ENCODE results near the gene SETBP1. TPM values are rescaled to one million over a fixed set of nuclear protein-coding genes. Genes with fewer than 3 reads are reported as not detected.

SETBP1 gene
- polyA plus RNA-seq, 5 donors = 15.4 to 21.1 (median 19.4) TPM

DNA sequence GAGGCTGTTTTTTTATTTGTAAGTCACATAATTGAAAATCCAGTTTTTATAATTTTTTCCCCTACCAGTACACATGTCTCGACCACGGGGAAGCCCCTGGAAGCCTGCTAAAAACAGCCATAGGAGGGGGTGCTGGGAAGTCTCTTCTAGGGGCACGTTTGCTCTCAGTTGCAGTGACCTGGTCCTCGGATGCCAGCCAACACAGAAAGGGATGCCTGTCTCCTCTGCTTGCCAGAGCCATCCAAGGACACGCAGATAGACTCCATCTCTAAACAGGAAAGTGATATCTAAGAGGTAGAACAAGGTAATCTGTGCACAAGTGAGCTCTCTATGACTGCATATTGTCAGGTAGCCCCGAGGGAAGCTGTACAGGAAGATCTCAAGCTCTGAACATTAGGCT, 255.8 kb downstream of the SETBP1 start:
- no peak for DNase-seq

DNA sequence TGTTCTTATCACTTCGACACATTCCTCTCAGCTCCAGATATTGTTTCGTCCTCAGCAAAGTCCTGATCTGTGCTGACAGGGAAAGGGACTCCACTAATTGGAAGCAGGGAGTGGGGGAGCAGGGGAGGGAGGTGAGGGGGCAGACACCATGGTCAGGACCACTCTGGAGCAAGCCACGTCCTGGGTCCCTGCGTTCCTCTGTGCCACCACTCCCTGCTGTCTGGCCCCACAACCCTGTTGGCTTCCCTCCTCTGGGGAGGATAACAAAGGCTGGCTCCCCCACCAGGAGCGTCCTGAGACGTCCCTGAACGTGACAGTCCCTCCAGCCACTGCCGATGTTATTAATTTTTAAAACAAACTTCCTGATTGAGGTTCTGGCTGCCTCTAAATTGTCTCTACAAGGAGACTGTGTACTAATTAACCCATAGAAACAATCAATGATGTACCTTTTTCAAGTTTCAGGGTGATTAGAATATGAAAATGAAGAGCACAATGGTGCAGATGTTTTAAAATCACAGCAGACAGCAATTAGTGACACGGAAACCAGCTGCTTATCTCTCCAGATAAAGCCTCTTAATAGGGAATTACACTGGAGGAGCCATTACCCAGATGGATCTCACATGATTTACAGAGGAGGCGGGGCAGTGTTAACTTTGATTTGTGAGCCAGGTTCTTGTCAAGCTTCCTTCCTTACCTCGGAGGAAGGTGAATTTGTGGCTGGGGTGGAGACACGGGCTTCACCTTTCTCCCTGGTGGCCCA, 257.5 kb downstream of the SETBP1 start:
- no peak for DNase-seq

DNA sequence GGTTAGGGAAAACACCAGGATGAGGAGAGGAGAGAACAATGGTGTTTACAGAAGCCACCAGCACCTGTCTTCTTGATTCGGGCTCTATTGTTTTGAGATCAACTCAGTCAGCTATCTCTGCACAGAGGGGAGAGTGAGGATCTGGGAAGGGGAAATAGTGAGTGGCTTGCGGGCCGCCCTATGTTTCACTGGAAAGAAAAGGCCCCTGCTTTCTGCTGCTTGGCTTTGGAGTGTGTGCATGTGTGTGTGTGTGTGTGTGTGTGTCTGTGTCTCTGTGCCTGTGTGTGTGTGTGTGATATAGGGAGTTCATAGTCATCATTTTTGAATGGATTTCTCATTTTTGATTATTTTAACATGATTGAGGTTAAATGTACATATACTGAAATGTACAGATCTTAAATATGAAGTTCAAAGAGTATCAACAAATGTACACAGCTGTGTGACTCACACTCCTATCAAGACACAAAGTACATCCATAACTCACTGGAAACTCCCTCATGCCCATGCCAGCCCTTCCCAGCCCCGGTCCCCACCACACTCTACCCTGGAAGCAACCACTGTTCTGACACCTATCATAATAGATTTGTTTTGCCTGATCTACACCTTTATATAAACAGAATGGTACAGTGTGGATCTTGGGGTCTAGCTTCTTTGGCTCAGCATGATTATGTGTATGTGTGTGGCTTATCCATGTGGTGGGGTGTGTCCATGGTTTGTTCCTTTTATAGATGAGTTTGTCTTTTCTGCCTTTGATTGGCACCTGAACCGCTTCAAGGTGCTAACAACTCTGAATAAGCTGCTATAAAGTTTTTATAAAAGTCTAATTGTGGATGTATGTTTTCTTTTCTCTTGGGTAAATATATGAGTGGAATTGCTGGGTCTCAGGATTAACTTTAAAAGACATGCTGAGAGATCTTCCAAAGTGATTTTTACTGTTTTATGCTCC, 258.3 kb downstream of the SETBP1 start:
- no peak for DNase-seq

- DNase-seq = no peak
Measured at GRCh38 chr18:44941516-44941915, 260.8 kb downstream of the SETBP1 start.

DNA sequence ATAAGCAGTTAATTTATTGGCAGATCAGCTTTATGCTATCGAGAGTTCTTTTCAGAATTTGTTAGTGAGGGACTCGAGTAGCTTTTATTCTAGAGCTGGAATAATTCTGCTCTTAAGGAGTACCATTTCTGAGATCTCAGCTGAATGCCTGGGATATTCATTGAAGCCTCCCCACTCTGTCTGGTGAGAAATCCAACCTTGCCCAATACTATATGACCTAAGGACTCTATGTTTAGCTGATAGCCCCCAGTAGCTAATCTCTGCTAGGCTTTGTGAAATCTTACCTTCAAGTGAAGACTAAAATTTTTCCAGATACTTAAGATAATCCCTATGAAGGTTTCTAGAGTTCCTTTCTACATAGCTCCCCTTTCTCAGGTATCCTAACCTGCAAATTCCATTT, 261.4 kb downstream of the SETBP1 start:
- DNase-seq = no peak

DNA sequence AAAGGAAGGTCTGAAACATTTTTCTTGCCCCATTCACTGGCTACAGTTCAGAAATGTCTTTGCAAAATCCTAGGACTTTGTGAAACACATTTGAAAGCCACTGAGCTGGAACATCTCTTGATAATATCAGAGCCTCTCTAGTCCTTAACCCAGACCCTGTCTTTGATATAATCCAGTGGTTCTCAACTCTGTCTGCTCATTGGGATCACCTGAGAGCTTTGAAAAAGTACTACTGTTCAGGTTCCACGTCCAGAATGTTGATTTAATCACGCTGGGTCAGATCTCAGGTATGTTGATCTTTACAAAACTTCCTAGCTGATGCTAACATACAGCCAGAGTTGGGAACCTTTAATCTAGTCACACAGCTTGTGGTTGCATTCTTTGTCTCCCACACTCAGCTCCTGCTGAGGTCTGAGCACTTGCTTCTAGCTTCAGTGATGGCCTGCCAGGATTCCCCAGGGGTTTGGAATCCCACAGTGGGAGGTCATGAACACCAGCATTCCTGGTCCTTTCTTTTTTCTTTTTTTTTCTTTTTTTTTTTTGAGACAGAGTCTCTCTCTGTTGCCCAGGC, 262.7 kb downstream of the SETBP1 start:
- no peak for DNase-seq

GRCh38 chr18:44944461-44944860, 263.8 kb downstream of the SETBP1 start:
- no peak for DNase-seq

DNA sequence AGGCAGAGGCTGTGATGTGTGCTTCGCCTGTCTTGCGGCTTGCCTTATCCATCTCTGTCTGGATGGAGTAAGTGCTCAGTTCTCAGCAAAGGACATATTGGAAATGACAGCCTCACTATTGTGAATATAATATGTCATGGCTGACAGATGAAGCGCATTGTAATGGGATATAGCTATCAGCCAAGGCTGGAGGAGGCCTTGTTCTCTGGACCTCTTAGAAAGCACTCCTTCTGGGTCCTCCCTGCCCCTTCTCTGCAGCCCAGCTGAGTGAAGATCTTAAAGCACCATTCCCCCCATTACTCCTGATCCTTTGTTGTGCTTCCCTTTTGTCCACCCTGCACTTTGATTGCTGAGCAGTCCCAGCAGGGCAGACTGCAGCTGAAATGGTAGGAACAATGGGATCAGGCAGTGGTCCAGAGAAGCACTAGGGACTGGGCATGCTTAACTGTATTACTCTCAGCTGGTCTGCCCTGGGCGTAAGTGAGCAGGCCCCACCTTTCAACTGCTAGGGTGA, 265.3 kb downstream of the SETBP1 start:
- DNase-seq = no peak

DNA sequence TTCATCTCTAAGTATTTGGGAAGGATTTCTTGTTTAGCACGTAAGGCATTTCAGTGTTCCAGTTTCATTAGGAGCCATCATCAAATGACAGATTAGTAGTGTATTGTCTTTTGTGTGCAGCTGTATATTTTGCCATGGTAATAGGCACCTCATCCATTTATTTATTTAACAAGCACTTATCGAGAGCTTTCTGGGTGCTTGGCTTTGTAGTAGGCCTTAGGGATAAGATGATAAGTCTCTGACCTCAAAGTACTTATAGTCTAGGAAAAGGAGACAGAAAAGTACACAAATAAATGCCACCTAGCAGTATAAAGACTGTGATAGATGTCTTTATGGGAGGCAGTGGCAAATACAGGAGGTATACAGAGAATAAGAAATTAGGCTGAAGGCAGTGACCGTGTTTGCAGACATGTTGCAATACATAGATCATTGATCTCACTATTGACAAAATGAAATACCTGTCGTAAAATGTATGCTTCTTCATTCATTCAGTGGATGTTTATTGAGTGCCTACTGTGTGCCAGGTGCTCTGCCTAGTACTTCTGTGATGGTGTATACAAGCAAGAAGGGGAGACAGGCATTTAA, 265.9 kb downstream of the SETBP1 start:
- no peak for DNase-seq

DNA sequence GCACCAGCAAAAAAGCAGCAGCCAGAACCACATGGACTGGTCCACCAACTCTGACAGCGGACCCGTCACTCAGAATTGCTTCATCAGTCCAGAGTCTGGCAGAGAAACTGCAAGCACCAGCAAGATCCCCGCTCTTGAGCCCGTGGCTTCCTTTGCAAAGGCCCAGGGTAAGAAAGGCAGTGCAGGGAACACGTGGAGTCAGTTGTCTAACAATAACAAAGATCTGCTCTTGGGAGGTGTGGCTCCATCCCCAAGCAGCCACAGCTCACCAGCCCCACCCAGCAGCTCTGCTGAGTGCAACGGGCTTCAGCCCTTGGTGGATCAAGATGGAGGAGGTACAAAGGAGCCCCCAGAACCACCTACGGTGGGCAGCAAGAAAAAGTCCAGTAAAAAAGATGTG, 269.3 kb downstream of the SETBP1 start:
- no peak for DNase-seq

DNA sequence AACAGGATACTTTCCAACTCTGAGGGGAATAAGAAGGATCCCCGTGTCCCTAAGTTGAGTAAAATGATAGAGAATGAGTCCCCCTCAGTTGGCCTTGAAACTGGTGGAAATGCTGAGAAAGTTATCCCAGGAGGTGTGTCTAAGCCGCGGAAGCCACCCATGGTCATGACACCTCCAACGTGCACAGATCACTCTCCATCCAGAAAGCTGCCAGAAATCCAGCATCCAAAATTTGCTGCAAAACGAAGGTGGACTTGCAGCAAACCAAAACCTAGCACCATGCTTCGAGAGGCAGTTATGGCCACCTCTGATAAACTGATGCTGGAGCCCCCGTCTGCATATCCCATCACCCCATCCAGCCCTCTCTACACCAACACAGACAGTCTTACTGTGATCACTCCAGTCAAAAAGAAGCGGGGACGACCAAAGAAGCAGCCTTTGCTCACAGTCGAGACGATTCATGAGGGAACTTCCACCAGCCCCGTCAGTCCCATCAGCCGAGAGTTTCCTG, 270.1 kb downstream of the SETBP1 start:
- no peak for DNase-seq

DNA sequence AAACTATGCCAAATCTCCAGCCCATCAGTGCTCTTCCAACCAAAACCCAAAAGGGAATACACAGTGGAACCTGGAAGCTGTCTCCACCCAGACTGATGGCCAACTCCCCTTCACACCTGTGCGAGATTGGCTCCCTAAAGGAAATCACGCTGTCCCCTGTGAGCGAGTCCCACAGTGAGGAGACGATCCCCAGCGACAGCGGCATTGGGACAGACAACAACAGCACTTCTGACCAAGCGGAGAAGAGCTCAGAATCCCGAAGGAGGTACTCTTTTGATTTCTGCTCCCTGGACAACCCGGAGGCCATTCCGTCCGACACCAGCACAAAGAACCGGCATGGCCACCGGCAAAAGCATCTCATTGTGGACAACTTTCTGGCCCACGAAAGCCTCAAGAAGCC, 271.1 kb downstream of the SETBP1 start:
- DNase-seq = no peak

DNA sequence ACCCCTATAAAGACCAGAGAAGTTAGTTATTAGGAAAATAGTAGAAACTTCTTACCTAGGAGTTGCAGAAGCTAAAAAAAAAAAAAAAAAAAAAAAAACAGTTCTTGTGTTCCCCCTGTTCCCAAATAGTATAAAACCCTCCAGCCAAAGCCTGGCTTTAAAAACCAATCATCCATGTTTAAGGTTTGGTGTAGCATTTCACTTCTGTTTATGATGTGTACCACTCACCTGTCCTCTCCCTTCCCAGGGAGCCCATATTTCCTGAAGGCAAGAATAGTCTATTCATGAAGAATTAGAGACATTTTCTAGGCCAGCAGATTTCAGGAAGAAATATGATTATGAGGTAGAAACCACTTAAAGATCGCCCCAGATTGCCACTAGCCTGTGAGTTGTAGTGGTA, 273.6 kb downstream of the SETBP1 start:
- no peak for DNase-seq

DNA sequence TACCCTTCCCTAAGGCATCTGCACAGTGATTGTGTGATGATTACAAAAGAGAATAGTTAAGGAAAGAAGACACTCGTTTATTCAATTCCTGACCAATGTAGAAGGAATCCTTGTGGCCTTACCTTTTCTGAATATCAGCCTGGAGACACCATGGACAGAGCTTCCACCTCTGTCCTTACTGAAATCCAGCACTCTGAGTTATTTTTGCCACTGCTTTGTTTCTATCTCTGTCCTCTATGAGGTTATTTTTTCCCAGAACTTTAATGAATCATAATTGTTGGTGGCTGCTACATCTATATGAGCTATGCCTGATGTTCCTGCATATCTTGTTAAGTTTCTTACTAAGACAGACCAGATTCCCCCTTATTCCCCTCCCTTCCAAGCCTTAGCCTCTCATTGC, 275.1 kb downstream of the SETBP1 start:
- no peak for DNase-seq

DNA sequence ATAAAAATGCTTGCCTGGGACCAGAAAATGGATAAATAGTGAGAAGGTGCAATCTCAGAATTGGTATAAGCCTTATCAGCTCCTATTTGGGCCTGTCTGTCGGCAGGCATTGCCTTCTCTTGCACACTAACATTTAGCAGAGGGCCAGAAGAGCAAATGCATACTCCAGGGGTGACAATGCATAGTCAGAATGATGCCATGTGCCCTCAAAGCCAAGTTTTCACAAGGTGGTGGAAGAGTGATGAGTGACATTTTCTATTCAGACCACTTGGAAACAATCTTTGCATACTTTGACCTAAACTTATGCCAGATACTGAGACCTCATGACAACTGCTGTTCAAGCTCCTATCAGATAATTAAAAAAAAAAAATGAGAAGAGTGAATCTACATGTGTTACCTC, 276.3 kb downstream of the SETBP1 start:
- DNase-seq = no peak

DNA sequence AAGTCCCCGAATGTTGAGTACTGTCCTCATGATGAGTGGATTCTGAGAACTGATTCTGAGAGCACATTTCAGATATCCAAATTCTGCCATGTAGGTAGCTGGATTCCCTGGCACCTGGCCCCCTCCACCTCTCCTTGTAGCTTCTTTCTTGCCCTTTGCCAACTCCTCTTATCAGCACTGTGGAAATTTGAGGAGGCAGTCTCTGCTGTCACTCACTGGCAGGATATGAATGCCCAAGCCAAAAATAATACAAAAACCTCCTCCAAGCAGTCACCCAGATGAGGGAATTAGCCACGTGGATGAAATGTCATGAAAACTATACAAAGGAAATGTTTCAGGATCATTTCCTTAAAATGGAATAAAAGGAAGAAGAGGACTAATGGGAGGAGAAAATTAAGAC, 276.8 kb downstream of the SETBP1 start:
- no peak for DNase-seq

GRCh38 chr18:44958040-44958439, 277.4 kb downstream of the SETBP1 start:
- no peak for DNase-seq

DNA sequence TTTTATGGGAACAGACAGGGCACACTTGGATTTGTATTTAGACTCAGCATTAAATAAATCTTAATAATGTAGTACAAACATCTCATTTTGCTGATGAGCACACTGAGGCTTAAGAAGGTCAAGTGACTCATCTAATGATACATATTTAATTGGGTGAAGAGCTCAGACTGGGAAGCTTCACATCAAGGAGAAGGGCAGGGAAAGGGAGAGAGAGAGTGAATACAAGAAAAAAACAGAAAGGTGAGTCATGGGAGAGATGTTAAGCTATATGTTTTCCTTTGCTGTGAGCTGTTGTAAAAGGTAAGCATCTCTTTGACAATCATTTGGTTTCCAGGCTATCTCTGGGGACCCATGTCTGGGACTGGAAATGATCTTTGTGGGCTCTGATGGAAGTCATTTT, 277.8 kb downstream of the SETBP1 start:
- no peak for DNase-seq

DNA sequence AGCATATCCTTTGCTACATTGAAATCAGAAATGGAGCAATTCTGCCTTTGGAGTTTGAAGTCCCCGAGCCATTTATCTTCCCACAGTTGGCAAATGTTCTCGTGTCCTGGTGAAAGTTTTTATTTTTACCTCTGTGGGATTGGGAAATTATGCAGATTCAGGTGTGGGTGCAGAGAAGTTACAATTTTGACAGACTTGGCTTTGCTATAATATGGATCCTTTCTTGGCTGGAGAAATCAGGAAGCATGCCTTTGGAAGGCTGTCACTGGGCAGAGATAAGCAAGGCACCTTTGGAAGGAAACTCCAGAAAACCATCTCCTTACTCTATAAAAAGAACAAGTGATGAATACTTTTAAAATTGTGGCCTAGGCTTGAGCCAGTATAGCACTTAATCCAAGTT, 278.3 kb downstream of the SETBP1 start:
- no peak for DNase-seq

DNA sequence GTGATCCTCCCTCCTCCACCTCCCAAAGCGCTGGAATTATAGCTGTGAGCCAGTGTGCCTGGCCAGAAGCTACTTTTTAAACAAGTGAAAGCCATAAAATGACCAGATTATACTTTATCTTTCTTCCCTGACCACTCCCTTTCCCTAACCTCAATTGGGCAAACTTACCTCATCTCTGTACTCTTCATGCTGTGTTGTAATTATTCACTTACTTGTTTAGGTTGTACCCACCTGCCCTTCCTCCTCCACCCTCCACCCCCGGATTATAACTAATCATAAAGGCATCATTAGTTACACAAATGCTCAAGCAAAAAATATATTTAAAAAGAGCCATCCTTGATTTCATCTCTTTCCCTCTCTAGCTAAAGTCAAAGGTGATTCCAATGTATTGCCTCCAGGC, 279.9 kb downstream of the SETBP1 start:
- DNase-seq = no peak

DNA sequence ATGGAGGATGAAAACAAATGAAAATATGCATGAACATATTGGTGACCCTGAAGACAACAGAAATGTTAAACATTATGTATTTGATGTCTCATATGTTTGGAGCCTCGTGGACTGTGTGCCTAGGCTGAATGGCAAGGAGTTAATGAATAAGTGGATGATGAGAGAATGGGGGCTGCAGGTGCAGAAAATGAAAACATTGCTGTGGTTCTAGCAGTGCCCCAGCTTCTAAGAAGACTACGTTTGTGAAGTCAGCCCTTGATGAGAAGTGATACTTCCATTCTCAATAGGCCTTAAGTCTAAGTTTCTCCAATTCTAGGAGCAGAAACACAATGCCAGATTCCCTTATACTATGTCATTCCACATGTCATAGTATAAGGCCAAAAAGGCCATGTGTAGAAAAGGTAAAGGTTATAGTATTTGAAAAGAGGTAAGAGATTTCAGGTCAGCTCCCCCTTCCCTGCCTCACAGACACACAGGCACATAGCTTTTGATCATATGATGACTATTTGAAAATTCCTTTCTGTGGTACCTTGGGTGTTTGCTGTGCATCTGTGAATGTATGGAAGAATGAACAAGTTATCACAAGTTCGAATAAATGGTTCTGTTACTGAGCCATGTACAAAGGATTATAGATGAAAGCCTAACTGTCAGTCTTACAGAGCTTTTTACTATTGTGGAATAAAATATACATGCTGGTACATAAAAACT, 280.8 kb downstream of the SETBP1 start:
- DNase-seq = no peak
